H1 (cell line): Measurements from ENCODE around the gene EEF1AKMT2. TPM values are rescaled to one million over a fixed set of nuclear protein-coding genes. Genes with fewer than 3 reads are reported as not detected.

Experiments
- CTCF ChIA-PET: fragments of 300-600 bp; sonication (Branson Sonifier 250); formaldehyde crosslinking; loops from one replicate; lab custom pipeline; 2021; ENCODE audit not compliant: partially characterized antibody; lab: Charles Lee
- POLR2A ChIA-PET: fragments of 300-600 bp; sonication (Branson Sonifier 250); formaldehyde crosslinking; loops from one replicate; lab custom pipeline; 2021; ENCODE audit warnings: inconsistent platforms; ENCODE audit not compliant: partially characterized antibody; lab: Charles Lee
- DNase-seq, 2 experiments: peaks; one replicate each; pipeline versions ENCODE4 v3.0.0 to v3.0.0-alpha.2; 2010 to 2022; ENCODE audit warnings: low spot score in 2 of 2, low read depth in 1 of 2, mixed read lengths in 1 of 2
- FAIRE-seq: peaks from 2 replicates; lab custom pipeline; 2011; peaks lifted over from hg19 to GRCh38; lab: Jason Lieb, UNC
- H2AFZ ChIP-seq: 2 replicates; pipeline ENCODE4 v1.8.1; 2012; ENCODE audit warnings: low read length, inconsistent platforms
- H2AK5ac ChIP-seq: 2 replicates; pipeline ENCODE4 v1.6.1; 2013; ENCODE audit warnings: low read depth, low read length
- H2BK120ac ChIP-seq: replicated peaks from 2 replicates; pipeline ENCODE3; 2013; ENCODE audit warnings: low read depth, low read length, inconsistent platforms
- H2BK12ac ChIP-seq: 2 replicates; pipeline ENCODE4 v1.6.1; 2013; ENCODE audit warnings: low read depth, low read length
- H2BK15ac ChIP-seq: 2 replicates; pipeline ENCODE4 v1.6.1; 2013; ENCODE audit warnings: low read length
- H2BK20ac ChIP-seq: 2 replicates; pipeline ENCODE4 v1.6.1; 2013; ENCODE audit warnings: low read length
- H2BK5ac ChIP-seq: 2 replicates; pipeline ENCODE4 v1.6.1; 2013; ENCODE audit warnings: low read depth, low read length
- H3K14ac ChIP-seq: 2 replicates; pipeline ENCODE4 v1.6.1; 2013; ENCODE audit warnings: inconsistent platforms; ENCODE audit not compliant: insufficient read length
- H3K18ac ChIP-seq: 2 replicates; pipeline ENCODE4 v1.6.1; 2013; ENCODE audit warnings: low read length; ENCODE audit errors: extremely low read depth
- H3K23ac ChIP-seq: 2 replicates; pipeline ENCODE4 v1.6.1; 2013; ENCODE audit warnings: inconsistent platforms; ENCODE audit not compliant: insufficient read length
- H3K23me2 ChIP-seq: 2 replicates; pipeline ENCODE4 v1.6.1; 2013; ENCODE audit warnings: low read depth, low read length
- H3K27ac ChIP-seq: 2 replicates; pipeline ENCODE4 v1.6.1; 2011; ENCODE audit warnings: low read depth, low read length, inconsistent platforms
- H3K27me3 ChIP-seq, 4 experiments: replicated peaks in 1 of 4; 1 replicate in 1 of 4; 2 replicates in 3 of 4; pipeline versions ENCODE4 v1.6.1 to v1.8.1; 2011 to 2013; ENCODE audit warnings: low read length in 3 of 4, mild to moderate bottlenecking in 3 of 4, inconsistent platforms in 2 of 4, mixed read lengths in 2 of 4, moderate library complexity in 1 of 4; ENCODE audit not compliant: control insufficient read depth in 3 of 4, insufficient read depth in 3 of 4; ENCODE audit errors: extremely low read depth in 1 of 4
- H3K36me3 ChIP-seq, 4 experiments: 2 replicates each; pipeline versions ENCODE4 v1.6.1 to v1.8.1; 2011 to 2013; ENCODE audit warnings: mild to moderate bottlenecking in 4 of 4, low read length in 3 of 4, moderate library complexity in 2 of 4, control low read depth in 1 of 4, inconsistent platforms in 1 of 4; ENCODE audit not compliant: insufficient read depth in 4 of 4, control insufficient read depth in 2 of 4
- H3K4ac ChIP-seq: replicated peaks from 2 replicates; pipeline ENCODE3; 2013; ENCODE audit warnings: low read length, low read depth, mixed read lengths, inconsistent platforms; ENCODE audit not compliant: insufficient read length
- H3K4me1 ChIP-seq, 4 experiments: replicated peaks in 1 of 4; 1 replicate in 1 of 4; 2 replicates in 3 of 4; pipeline versions ENCODE4 v1.6.1 to v1.8.1; 2011 to 2013; ENCODE audit warnings: low read length in 3 of 4, inconsistent platforms in 2 of 4, mixed read lengths in 1 of 4; ENCODE audit not compliant: insufficient read depth in 4 of 4, control insufficient read depth in 3 of 4
- H3K4me2 ChIP-seq, 2 experiments: 2 replicates each; pipeline versions ENCODE4 v1.6.1 to v1.8.1; 2011 to 2013; ENCODE audit warnings: low read depth in 2 of 2, low read length in 2 of 2, control low read depth in 1 of 2, inconsistent platforms in 1 of 2, mild to moderate bottlenecking in 1 of 2; ENCODE audit not compliant: insufficient read depth in 1 of 2
- H3K4me3 ChIP-seq, 4 experiments: fragments of 200-600, 300-600 bp in 1 of 4; sonication (generic), shearing (Covaris generic), sonication (Bioruptor Twin) in 1 of 4; 2 replicates each; pipeline versions ENCODE4 v1.5.1 to v1.8.1; 2011 to 2016; ENCODE audit warnings: low read length in 4 of 4, low read depth in 3 of 4, control low read depth in 2 of 4, inconsistent platforms in 2 of 4, mild to moderate bottlenecking in 2 of 4, mixed read lengths in 1 of 4, moderate library complexity in 1 of 4; ENCODE audit not compliant: insufficient read depth in 2 of 4; ENCODE audit errors: extremely low read depth in 1 of 4
- H3K56ac ChIP-seq: replicated peaks from 2 replicates; pipeline ENCODE3; 2013; ENCODE audit warnings: low read depth, mild to moderate bottlenecking, mixed read lengths, low read length, inconsistent platforms; ENCODE audit not compliant: insufficient read length
- H3K79me1 ChIP-seq: 2 replicates; pipeline ENCODE4 v1.6.1; 2013; ENCODE audit warnings: low read depth, low read length, control low read depth
- H3K79me2 ChIP-seq, 2 experiments: 2 replicates each; pipeline versions ENCODE4 v1.6.1 to v1.8.1; 2012 to 2013; ENCODE audit warnings: low read length in 2 of 2, mild to moderate bottlenecking in 2 of 2, inconsistent platforms in 1 of 2; ENCODE audit not compliant: insufficient read depth in 2 of 2, control insufficient read depth in 1 of 2
- H3K9ac ChIP-seq, 4 experiments: replicated peaks in 1 of 4; 1 replicate in 1 of 4; 2 replicates in 3 of 4; pipeline versions ENCODE4 v1.6.1 to v1.8.1; 2011 to 2013; ENCODE audit warnings: low read depth in 3 of 4, low read length in 3 of 4, control low read depth in 2 of 4, mild to moderate bottlenecking in 2 of 4, moderate library complexity in 2 of 4, inconsistent platforms in 1 of 4; ENCODE audit errors: extremely low read depth in 1 of 4
- H3K9me3 ChIP-seq, 2 experiments: 2 replicates each; pipeline versions ENCODE4 v1.6.1 to v1.8.1; 2012 to 2013; ENCODE audit warnings: mild to moderate bottlenecking in 2 of 2, moderate library complexity in 2 of 2, control low read depth in 1 of 2, inconsistent platforms in 1 of 2, low read depth in 1 of 2, low read length in 1 of 2, mixed read lengths in 1 of 2; ENCODE audit not compliant: insufficient read depth in 2 of 2
- H4K20me1 ChIP-seq, 2 experiments: replicated peaks in 1 of 2; 2 replicates each; pipeline versions ENCODE3 to v1.8.1; 2011 to 2013; ENCODE audit warnings: inconsistent platforms in 2 of 2, low read length in 2 of 2, mild to moderate bottlenecking in 1 of 2; ENCODE audit not compliant: insufficient read depth in 2 of 2, control insufficient read depth in 1 of 2
- H4K5ac ChIP-seq: 2 replicates; pipeline ENCODE4 v1.6.1; 2013; ENCODE audit warnings: low read length, low read depth, mixed read lengths, inconsistent platforms; ENCODE audit not compliant: insufficient read length
- H4K8ac ChIP-seq: 2 replicates; pipeline ENCODE4 v1.8.0; 2013; ENCODE audit warnings: mild to moderate bottlenecking, moderate library complexity, low read length, inconsistent platforms; ENCODE audit not compliant: insufficient read depth; ENCODE audit errors: extremely low read depth
- H4K91ac ChIP-seq: replicated peaks from 2 replicates; pipeline ENCODE3; 2013; ENCODE audit warnings: low read length, mixed read lengths, inconsistent platforms; ENCODE audit not compliant: insufficient read length
- ASH2L ChIP-seq: fragments of 200-600, 300-600 bp; sonication (generic); IDR thresholded peaks from one replicate; pipeline ENCODE4 v1.7.1; 2017; ENCODE audit warnings: low read length
- BRCA1 ChIP-seq: IDR thresholded peaks from 2 replicates; pipeline ENCODE4 v1.6.1; 2012; ENCODE audit warnings: low read depth, low read length, improper control_type of control experiment
- MAFK ChIP-seq: IDR thresholded peaks from 2 replicates; pipeline ENCODE4 v1.6.1; 2012; ENCODE audit warnings: low read depth, mild to moderate bottlenecking, improper control_type of control experiment, low read length
- NRF1 ChIP-seq: IDR thresholded peaks from 2 replicates; pipeline ENCODE4 v1.6.1; 2011; ENCODE audit warnings: mild to moderate bottlenecking, low read depth, low read length, improper control_type of control experiment
- POU5F1 ChIP-seq: IDR thresholded peaks from 2 replicates; pipeline ENCODE4 v1.6.1; 2011; ENCODE audit warnings: low read depth, mild to moderate bottlenecking, low read length, moderate library complexity
- RXRA ChIP-seq: IDR thresholded peaks from 2 replicates; pipeline ENCODE4 v1.6.1; 2011; ENCODE audit warnings: low read depth, mild to moderate bottlenecking, low read length, moderate library complexity; ENCODE audit not compliant: insufficient read depth
- SIX5 ChIP-seq: IDR thresholded peaks from 2 replicates; pipeline ENCODE4 v1.6.1; 2011; ENCODE audit warnings: mild to moderate bottlenecking, low read depth, low read length
- TAF1 ChIP-seq: IDR thresholded peaks from 2 replicates; pipeline ENCODE4 v1.6.1; 2011; ENCODE audit warnings: mild to moderate bottlenecking, low read depth, low read length
- TAF7 ChIP-seq: optimal IDR thresholded peaks from 2 replicates; pipeline ENCODE3; 2011; ENCODE audit warnings: low read depth, mild to moderate bottlenecking, inconsistent platforms, low read length, moderate library complexity, borderline replicate concordance
- WGBS, 2 experiments: shearing (Covaris generic) in 1 of 2; methylation state at CpG; one replicate each; pipeline versions ENCODE4 v1.1.6 to v1.1.7; 2013 to 2015; ENCODE audit warnings: low lambda C conversion rate in 2 of 2, mixed read lengths in 2 of 2, inconsistent platforms in 1 of 2, low coverage in 1 of 2, missing lambda C conversion rate in 1 of 2; ENCODE audit not compliant: insufficient replicate concordance in 2 of 2, insufficient coverage in 1 of 2, insufficient read length in 1 of 2; ENCODE audit errors: extremely low coverage in 1 of 2, missing lambda C conversion rate in 1 of 2; 5-methylcytosine and 5-hydroxymethylcytosine counted together
- polyA plus RNA-seq, 7 experiments: library from polyadenylated mRNA; depleted of rRNA in 3 of 7; stranded (reverse) in 5 of 7; unstranded in 2 of 7; fragments of >200 nt in 5 of 7; fragments of 200-250 nt in 2 of 7; gene quantifications; 1 replicate in 5 of 7; 2 replicates in 1 of 7; 4 replicates in 1 of 7; pipeline versions ENCODE4 v1.2.1 to v1.2.3, GENCODE V29; 2011 to 2013; ENCODE audit warnings: missing spikeins in 2 of 7, mixed read lengths in 2 of 7
- total RNA-seq: library from RNA; stranded (reverse); fragmentation: NEBNext Ultra II Directional; extraction: Animal tissue kit (Norgen Biotek cat#: 25700); gene quantifications from 2 replicates; pipeline ENCODE4 v1.2.1, GENCODE V29; 2021
- TF ChIP-seq, protein P1 (sequence below): IDR thresholded peaks from 2 replicates; pipeline ENCODE4 v1.6.1; 2012; ENCODE audit warnings: low read length, inconsistent platforms

The EEF1AKMT2 gene
- total and polyA plus RNA-seq, 2 of the 8 experiments (the other 6 are each of a cell fraction or from before 2014, with no cell fraction given): 9.8 to 26.8 TPM

DNA sequence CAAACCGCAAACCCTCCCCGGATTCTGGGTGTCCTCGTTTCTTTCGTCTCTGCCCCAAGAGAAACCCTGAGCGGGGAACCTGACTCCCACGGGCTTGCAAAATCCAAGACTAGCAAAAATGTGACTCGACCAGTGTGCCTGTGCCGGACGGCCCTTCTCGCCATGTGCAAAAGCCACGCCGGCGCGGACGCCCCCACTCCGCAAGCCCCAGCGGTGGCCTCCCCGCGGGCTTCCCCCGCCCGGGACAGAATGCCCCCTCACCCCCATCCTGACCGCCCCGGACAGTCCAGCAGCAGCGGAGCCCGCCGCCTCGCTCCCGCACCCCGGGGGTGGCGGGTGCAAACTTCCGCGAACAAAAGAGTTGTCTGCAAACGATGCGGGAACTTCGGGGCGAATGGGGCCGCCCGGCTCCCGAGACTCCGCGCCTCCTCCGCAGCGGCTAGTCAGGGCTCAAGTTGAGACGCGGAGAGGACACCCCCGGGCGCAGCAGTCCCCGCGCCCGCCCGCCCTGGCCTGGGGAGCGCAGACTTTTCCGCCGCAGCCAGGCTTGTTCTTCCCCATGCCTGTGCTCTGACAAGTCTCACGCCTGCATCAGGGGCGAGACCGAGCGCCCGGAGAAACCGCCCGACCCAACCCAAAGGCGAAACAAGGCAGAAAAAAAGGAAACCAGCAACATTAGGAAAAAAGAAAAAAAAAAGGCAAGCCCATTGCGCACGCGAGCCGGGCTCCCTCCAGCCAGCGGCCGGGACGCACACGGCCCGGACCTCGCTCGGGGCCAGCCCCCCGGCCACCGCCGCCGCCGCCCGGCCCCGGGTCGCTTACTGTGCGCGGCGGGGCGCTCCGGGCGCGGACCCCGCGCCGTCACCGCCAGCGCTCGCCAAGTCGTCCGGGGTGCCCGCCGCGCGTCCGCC is 48.2 kb downstream of the EEF1AKMT2 start:
- CTCF ChIA-PET: interaction anchor here (0.5 to 5.3 kb wide), 11 partner anchors 12 to 625 kb away, joined by 3 to 86 read pairs (median 5); no protein-coding TSS in a partner anchor
- Histone ChIP-seq H2BK15ac (no peak overlapping the region), H3K14ac (no peak overlapping the region), H2AFZ (no peak overlapping the region), H3K56ac (no peak overlapping the region), H3K27ac (no peak overlapping the region), H2BK120ac (no peak overlapping the region), H2BK20ac (no peak overlapping the region), H3K4ac (no peak overlapping the region), H4K5ac (no peak overlapping the region), H3K18ac (no peak overlapping the region), H3K27me3 (peaks cover 1 to 21% (median 14%) of the 10 kb centered on the region in 4 experiments; a peak in 6 of 7 replicates), H2BK5ac (no peak overlapping the region), H4K8ac (peak overlapping the region; percentile 82; the same call in 1 of the 2 replicates), H2AK5ac (no peak overlapping the region), H4K20me1 (peaks cover 7 to 11% of the 10 kb centered on the region in 2 experiments), H3K4me2 (peak overlapping the region; percentile 90 to 91), H3K9me3 (no peaks in the 10 kb centered on the region), H4K91ac (no peak overlapping the region), H3K79me2 (no peaks in the 10 kb centered on the region; a peak in 1 of 4 replicates), H2BK12ac (no peak overlapping the region), H3K23ac (no peak overlapping the region), H3K23me2 (peaks cover 14% of the 10 kb centered on the region), H3K79me1 (peaks cover 3% of the 10 kb centered on the region; the same call in 1 of the 2 replicates), H3K4me1 (peaks cover 19 to 30% (median 22%) of the 10 kb centered on the region in 4 experiments), H3K9ac (peak overlapping the region; percentile 32 to 67 (median 39); a peak in 4 of 7 replicates), H3K4me3 (peak overlapping the region; percentile 55 to 78 (median 70)), H3K36me3 (no peaks in the 10 kb centered on the region; a peak in 1 of 8 replicates)
- 0% methylated on average over 19 of the region's 101 CpGs; no CpG with 5 or more reads in 1 of the 2 experiments for WGBS, 2 experiments
- FAIRE-seq (no peak), DNase-seq (peak in 1 of 2 experiments; percentile 71)
- POLR2A ChIA-PET: interaction anchor here (0.9 to 2.8 kb wide), 2 partner anchors 13 to 111 kb away, joined by 3 to 11 read pairs; no protein-coding TSS in a partner anchor
- TF ChIP-seq, protein P1, sequence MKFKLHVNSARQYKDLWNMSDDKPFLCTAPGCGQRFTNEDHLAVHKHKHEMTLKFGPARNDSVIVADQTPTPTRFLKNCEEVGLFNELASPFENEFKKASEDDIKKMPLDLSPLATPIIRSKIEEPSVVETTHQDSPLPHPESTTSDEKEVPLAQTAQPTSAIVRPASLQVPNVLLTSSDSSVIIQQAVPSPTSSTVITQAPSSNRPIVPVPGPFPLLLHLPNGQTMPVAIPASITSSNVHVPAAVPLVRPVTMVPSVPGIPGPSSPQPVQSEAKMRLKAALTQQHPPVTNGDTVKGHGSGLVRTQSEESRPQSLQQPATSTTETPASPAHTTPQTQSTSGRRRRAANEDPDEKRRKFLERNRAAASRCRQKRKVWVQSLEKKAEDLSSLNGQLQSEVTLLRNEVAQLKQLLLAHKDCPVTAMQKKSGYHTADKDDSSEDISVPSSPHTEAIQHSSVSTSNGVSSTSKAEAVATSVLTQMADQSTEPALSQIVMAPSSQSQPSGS: no peak
- TF ChIP-seq TAF7: no peak
- no peak for TF ChIP-seq BRCA1
- TF ChIP-seq NRF1: no peak
- no peak for TF ChIP-seq MAFK
- no peak for TF ChIP-seq RXRA
- no peak for TF ChIP-seq POU5F1
- TF ChIP-seq ASH2L: peak; percentile 56
- TF ChIP-seq SIX5: no peak
- TF ChIP-seq TAF1: 0 out of 2 replicates have a peak, but pooled peaks have one; percentile 35
